ENCODE results near the gene ADAT3.

Gene ADAT3

DNA sequence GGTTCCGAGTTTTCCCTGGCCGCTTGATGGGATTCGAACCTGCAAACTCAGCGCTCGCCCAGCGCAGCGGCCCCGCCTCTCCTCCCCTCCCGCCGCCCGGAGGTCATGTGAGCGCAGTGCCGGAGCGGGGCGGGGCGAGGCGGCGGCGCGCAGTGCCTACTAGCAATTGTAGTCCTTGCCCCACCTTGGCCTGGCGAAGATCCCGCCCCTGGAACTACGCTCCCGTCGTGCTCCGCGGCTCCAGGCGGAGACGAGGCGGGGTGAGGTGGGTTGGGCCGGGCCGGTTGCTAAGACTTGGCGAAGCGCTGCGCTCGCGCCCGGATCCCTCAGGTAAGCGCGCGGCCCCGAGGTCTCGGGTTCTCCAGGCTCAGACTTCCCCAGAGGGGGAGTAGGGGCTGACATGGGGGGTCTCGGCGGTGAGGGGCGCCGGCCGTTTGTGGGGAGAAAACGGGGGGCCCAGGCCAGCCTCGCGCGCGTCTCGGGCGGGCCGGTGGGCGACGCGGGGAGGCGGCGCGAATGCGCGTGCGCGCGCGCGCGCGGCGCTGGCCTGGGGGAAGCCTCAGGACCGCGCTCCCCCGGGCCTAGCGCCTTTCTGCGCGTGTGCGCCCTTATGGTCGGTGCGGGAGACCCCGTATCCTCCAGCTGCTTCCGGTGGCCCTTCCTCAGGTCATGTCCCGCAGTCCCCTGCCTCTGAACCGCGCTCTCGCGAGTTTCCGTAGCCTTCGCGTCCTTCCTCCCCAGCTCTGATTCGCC, at the start of gene ADAT3, which contains the start of gene SCAMP4:
Gene ADAT3 (plus strand): TSS at position 290 of the 753 bp plus-strand sequence. CDS start 6,649 bp downstream, outside the sequence.
Gene SCAMP4 (plus strand): TSS at position 290 of the 753 bp plus-strand sequence. CDS start 9,621 bp downstream, outside the sequence.
- peak; percentile 98 for DNase-seq (ENCODE audit: low spot score)

DNA sequence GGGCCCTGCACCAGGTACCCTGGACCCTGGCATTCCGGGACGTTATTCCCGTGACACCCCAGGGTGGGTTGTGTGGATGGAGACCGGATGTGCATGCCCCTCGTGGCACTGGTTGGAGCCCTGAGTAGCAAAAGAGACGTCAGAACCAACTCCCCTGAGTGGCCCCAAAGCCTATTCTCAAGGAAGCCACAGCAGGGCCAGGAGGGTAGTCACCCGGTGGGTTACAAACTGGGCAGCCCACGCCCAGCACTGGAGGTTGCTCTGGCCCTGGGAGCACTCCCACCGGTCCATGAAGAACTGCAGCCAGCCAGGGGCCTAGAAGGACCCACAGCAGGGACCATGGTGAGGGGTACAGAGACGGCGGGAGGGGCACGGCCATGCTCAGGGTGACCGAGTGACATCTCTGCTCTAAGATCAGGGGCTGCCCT, 49.4 kb upstream of the ADAT3 start:
- no peak for DNase-seq (ENCODE audit: low spot score)

DNA sequence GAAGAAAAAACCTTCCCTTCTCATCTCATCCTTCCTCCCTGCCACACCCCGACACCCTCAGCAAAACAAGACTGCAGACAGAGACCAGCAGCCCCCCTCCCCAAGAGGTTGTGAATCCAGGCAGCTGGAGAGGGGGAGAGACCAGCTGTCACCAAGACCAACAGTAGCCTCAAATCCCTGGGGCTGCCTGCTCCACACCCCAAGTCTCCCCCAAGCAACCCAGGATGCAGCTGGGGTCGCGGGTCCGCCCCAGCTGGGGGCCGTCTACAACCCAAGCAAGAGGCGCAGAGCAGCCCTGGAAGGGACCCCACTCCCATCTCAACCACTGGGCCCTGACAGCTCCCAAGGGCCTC, 48.9 kb upstream of the ADAT3 start:
- no peak for DNase-seq (ENCODE audit: low spot score)

DNA sequence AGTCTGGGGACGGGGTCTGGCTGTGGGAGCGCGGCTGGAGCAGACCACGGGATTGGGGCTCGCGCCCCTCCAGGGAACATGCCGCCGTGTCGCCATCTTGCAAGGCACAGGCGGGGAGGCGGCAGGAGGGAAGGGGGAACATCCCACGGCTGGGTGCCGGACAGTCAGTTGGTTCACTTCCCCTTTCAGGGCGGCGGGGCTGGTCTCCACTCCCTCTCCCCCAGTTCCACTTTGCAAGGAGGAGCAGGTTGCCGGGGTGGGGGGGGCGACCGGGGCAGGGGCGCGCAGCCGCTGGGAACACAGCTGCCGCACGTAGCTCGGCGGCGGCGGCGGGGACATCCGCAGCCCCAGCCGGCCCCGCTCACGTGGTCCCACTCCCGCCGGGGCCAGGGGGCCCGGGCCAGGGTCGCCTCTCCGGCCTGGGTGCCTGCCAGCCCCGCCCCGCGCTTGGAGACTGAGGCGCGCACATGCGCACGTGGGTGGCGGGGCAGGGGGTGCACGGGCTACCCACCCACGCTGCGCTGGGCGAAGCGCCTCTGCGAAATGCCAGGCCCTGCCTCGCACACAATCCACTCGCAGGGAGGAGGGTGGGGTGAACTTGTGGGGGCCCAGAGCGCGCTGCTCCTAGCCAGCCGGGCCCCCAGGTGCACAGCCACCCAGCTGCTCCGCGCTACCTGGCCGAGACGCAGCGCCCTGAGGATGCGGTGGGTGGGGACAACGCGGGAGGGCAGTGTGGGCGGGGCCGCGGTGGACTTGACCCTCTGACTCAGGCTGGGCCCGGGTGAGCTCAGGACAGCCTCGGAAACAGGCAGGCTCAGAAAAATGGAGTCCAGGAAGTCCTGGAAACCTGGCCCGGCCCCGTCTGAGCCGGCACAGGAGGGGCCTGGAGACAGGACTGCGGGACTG, 48.2 kb upstream of the ADAT3 start:
- peak; percentile 72 for DNase-seq (ENCODE audit: low spot score)

DNA sequence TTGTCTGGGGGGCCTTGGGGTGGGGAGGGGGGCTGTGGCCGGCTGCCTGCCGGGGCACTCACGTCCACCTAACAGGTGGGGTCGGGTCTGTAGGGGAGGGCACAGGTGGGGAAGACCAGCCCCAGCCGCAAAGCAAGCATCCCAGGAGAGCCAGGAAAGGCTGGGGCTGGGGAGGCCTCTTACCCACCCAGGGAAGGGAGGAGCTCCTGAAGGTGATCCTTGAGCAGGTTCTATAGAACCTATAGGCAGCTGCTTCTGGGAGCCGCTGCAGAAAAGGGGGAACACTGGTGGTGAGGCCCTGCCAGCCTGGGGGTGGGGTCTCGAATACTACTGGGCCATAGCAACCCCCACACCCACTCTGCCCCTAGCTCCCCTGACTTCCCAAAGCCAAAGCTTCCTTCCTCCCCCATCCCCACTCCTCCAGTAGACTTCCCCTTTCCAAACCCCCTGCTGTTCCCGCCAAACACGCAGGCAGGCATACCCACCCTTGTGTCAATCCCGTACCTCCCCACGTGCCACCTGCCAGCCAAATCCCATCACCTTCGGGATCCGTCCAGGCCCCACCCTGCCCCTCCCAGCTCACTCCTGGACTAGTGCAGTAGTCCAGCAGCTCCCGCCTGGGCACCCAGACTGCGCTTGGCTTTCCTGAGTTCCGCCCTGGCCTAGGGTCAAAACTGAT, 47.4 kb upstream of the ADAT3 start:
- DNase-seq (ENCODE audit: low spot score), result no peak

DNA sequence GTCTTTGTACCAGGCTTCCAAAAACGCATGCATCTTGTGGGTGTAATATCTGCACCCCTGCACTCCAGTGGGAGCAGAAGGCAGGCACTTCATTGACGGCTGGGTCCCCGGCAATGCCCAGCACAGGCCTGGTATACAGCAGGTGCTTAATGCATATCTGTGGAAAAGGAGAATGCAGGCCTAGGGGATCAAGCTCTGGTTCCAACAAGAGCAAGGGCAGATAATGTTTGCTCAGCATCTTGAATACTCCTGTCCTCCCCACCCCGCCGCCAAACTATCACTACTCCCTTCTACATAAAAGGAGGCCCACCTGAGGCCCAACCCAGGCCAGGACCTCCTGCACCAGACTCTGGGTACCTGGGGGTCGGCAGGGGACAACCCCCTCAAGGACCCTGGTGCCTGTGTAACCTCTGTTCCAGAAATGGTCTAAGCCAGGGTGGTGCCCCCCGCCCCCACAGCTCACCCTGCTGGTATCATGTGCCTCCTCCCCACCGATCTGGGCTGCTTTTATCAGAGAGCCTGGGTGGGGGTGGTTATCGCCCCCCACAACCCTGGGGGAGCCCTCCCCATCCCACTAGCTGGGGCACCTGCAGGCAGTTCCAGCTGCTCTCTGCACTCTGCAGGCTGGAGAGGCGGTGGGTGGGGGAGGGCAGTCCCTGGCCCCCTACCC, 46.7 kb upstream of the ADAT3 start:
- DNase-seq (ENCODE audit: low spot score), result peak; percentile 42

DNA sequence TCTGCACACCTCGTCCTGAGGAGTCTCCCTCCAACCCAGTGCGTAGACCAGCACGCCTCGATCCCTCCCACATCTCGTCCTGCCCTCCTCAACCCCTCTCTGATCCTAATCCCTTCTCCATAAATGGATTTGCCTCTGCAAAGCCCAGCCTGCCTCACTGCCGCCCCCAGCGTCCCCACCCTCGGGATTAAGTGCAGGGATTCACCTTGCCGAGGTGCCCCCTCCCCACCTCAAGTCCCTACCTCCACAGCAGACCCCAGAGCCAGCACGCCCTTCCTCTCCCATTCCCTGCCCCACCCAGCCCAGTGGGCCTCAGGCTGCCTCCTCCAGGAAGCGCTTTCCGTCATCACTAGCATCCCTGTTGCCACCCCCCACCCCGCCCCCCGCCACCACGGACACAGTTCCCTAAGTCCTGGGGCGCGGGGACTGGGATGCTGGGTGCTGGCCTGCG, 45.8 kb upstream of the ADAT3 start:
- no peak for DNase-seq (ENCODE audit: low spot score)

DNA sequence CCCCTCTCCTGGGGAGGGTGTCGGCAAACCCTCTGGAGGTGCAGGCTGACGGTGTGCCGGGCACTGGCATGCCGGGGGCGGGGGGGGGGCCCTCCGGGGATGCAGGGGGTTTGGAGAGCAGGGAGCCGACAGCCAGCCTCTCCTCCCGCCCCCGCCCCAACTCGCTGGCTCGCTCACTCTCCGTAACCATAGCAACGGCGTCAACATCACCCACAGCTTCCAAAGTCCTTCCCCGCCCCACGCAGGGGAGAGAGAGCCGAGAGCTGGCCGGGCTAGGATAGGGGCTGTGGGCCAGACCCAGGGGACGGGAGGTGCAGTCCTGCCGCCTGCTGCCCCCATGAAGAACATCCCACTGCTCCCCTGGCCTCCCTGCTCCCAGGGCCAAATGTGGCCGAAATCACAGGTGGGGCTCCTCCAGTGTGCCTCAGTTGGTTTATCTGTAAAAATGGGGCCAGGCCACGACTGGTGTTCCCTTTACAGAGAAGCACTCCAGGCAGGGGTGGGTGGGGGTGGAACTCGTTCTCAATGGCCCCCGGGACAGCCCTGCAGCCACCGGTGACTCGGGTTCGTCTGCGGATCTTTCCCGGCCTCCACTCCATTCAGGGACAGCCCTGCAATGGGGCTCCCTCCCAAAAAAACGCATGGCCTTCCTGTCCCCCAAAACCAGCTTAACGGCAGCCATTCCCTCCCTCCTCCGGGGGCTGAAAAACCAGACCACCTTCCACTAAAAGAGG, 45.0 kb upstream of the ADAT3 start:
- DNase-seq (ENCODE audit: low spot score), result peak; percentile 64

DNA sequence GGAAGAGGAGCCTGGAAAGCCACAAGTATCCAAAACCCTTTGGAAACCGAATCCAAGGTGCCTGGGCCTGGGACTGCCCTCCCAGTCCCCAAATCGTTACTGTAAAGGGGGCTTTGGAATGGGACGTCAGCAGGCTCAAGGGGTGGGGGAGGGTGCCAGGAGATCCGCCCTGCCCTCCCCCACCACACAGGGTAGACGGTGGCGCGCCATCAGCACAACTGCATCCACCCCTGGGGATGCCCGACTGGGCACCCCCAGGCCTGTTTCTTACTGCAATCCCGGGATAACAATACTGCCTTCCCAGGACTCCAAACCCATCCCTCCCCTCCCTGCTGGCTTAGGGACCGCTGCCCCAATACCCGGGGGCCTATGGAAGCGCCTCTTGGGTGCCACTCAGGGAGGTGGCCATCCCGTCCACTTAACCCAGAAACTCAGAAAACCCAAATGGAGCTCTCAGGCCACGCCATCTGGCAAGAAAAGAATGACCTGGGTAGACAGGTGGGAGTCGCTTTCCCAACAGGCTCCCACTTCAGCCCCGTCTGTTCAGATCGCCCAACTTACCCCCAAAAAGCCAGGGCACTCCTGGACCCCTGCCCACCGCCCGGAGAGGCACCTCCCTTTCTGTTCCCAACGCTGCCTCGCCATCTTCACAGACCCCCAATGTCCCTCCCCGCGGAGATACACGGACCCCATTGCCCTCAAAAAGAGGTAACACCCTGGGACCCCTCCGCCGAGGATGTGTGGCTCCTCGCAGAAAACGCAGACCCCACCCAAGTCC, 44.2 kb upstream of the ADAT3 start:
- no peak for DNase-seq (ENCODE audit: low spot score)

DNA sequence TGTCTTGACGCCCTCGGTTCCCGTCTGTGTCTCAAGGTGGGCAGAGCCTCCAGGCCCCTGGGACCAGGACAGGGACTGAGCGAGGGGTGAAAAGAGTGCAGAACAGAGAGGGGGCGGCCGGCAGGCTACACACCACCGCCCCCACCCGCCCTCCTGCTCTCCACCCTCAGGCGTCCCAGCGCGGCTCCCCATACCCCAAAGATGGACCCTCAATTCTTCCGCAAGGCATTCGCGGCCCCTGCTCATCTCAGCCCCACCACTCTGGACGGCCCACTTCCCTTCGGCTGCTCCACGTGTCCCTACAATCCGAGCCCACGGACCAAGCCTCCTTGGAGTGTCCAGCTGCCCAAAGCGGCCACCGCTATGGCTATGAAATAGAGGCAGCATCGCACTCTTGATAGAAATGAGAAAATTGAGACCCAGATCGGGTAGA, 43.6 kb upstream of the ADAT3 start:
- DNase-seq (ENCODE audit: low spot score), result no peak

DNA sequence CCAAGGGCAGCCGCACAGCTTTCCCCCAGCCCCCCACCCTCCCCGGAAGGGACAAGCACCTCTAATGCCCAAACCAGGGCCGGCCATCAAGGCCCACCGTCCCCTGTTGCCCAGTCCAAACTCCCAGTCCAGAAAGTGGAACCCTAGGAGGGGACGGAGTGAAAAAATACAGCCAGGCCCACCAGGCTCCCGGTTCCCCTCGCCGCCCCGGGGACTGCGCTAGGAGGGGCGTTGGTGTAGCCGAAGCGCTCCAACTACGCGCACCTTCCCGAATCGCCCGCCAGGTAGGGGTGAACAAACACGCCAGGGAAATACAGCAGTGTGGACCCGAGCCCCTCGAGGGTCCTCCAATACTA, 43.2 kb upstream of the ADAT3 start:
- DNase-seq (ENCODE audit: low spot score), result no peak

DNA sequence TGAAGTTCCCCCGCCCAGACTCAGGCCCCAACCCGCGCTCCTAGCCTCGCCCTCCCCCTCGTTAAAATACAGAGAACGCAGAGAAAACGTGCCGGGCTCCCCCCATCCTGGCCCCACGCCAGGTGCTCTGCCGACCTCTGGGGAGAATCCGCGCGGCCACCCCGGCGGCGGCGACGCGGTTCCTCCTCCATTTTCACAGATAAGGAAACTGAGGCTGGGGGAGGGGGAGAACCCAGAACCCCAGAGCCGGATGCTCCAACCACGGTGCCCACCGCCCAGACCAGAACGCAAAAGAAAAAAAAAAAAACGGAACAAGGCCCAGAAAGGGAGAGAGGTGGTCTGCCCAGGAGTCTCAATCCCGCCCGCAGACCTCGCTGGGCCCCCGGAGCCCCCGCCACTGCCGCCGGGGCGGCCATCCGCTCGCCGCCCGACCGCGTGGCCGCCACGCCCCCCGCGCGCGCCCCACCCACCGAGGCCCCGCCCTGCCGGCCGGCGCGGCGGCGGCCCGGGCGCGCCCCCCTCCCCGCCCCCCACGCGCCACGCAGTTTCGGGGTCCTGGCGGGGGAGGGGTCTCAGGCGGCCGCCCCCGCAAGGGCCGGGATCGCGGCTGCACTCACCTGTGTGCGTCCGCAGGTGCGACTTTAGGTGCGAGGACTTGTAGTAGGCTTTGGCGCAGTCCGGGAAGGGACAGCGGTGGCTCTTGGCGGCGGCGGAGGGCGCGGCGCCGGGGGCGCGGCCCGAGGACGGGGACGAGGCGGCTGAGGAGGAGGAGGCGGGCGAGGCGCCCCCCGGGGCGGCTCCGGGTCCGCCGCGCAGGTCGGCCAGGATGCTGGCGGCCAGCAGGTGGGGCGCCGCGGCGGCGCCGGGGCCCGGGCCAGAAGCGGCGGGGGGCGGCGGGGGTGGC, 42.5 kb upstream of the ADAT3 start:
- DNase-seq (ENCODE audit: low spot score), result peak; percentile 61

DNA sequence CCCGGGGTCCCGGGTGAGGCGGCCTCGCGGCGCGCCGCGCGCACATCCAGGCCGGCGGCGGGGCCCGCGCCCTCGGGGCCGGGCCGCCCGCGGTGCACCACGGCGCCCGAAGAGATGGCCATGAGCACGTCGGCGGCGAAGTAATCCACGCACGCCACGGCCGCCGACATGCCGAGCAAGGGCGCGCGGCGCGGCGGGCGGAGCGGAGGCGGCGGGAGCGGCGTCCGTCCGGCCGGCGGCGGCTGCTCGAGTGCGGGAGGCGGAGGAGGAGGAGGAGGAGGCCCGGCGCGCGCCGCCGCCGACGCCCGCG, 41.9 kb upstream of the ADAT3 start, which contains the start of gene KLF16:
Gene KLF16 (minus strand): TSS at position 252 of the 310 bp plus-strand sequence. CDS start 82 bp downstream, at position 170.
- no peak for DNase-seq (ENCODE audit: low spot score)

DNA sequence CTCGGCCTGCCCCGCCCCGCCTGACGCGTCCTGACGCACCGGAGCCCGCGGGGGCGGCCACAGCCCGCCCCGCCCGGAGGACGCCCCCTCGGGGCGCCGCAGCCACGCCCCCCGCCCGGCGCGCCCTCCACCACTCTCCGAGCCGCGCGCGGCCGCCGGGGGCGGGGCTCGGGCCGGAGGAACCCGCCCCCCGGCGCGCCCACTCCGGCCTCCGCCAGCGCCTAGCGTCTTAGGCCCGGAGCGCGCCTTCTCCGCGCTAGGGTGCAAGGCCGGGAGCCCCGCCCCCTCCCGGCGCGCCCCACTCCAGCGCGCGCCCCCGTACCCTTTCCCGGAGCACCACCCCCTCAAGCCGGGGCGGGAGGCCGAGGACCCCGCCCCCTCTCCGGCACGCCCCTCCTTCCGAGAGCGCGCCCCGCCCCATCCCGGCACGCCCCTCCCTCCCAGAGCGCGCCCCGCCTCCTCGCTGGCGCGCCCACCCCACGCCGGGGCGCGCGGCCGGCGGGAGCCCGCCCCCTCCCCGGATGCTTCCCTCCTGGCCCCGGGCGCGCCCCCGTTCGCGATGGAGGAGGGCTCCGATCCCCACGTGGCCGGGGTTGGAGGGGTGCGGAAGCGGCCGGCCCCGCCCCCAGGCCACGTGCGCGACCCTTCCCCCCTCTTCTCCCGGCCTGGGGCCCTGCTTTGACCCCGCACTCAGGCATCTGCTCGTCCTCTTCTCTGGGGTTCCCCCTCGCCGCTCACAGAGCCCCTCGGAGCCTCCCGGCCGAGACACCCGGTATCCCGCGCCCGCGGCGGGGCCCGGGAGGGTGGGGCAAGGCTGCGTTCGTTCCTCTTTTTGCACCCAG, 41.3 kb upstream of the ADAT3 start:
- DNase-seq (ENCODE audit: low spot score), result peak; percentile 86

DNA sequence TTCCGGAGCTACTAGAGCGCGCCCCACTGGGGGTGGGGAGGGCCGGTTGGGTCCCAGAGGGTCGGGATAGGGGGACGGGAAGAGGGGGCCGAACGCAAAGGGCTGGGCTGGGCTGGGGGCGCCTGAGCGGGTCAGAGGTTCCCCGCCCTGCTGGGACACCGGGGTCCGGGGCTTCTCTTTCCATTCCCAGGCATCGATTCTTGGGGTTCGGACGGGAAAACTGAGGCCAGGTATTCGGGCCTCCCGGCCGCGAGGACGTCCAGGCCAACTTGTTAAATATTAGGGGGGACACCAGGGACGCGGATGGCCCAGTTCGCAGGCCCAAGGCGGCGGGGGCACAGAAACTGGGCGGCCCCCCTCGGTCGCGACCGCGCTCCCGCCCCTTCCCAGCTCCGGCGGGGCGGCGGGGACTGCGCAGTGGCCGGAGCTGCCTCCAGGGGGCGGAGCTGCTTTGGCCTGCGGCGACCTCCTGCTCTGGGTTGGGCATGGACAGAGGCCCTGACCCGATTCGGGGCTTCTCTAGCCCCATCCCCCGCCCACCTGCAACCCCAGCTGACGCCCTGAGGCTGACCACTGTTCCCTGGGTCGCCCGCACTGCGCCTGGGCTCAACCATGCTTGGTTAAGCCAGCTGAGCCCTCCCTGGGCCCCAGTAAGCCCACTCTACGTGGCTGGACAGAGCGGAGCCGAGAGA, 40.6 kb upstream of the ADAT3 start:
- peak; percentile 61 for DNase-seq (ENCODE audit: low spot score)

DNA sequence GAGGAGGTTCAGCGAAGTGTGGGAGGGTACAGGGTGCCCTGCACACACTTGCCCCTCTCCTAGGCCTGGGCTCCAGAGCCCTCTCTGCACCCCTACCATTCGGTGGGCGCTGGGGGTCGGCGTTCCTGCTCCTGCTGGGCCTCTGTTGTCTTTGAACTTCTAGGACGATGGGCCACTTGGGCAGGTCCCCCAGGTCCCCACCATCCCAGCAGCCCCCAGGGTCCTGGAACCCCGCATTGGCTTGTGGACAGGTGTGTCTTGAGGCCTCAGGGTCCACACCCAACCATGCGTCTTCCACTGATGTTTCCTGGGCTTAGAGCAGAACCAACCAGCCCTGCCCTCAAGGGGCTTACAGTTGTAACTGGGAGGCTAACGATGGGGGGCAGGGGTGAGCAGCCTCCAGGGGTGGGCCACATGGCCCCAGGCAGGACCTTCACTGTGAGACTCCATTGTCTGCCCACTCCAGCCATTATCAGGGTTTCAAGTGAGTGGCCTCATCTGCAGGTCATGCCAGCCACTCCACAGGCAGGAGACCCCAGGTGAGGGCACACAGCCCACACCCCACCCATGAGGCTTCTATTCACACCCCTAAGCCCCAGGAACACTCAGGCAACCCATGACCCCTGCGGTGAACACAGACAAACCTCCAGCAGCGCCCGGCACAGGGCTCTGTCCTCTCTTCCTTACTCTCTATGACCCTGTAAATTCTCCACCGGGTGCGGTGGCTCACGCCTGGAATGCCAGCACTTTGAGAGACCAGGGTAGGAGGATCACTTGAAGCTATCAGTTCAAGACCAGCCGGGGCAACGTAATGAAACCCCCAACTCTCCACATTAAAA, 39.8 kb upstream of the ADAT3 start:
- no peak for DNase-seq (ENCODE audit: low spot score)

Data from hematopoietic multipotent progenitor cell treated with erythropoietin and hydrocortisone succinate and interleukin-3 and kit ligand, for 17 days (in vitro differentiated cells).